ENCODE measurements around the gene CPEB1.

CPEB1 gene

GRCh38 chr15:82647045-82647834 lies at the start of gene CPEB1:
TSS of gene CPEB1 (minus strand) at chr15:82647363. CDS start at chr15:82628459, 18,904 bp downstream.
- DNase-seq = no peak

- no peak for DNase-seq
These were observed 45.0 kb upstream of the CPEB1 start for GRCh38 chr15:82692171-82692570.

GRCh38 chr15:82689147-82689546 lies 42.0 kb upstream of the CPEB1 start:
- no peak for DNase-seq

- DNase-seq = no peak
These were observed 41.5 kb upstream of the CPEB1 start for GRCh38 chr15:82688691-82689090.

DNA sequence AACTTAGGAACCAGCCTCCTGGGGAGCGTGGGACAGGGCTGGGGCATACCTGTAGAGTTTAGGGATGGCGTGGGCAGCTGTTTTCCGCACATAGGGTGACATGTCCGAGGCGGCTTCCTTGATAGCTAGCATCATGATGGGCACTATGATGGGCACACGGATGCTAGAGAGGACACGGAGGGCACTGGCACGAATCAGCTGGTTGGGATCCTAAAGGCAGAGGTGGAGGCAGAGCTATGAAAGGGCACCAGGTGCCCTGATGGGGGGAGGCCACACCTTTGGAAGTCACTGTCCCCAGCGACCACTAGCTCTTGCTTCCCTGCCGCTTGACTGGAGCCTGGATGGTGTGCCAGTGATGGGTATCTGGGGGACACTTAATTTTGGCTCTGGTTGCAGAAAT lies 34.2 kb upstream of the CPEB1 start:
- DNase-seq = no peak

DNA sequence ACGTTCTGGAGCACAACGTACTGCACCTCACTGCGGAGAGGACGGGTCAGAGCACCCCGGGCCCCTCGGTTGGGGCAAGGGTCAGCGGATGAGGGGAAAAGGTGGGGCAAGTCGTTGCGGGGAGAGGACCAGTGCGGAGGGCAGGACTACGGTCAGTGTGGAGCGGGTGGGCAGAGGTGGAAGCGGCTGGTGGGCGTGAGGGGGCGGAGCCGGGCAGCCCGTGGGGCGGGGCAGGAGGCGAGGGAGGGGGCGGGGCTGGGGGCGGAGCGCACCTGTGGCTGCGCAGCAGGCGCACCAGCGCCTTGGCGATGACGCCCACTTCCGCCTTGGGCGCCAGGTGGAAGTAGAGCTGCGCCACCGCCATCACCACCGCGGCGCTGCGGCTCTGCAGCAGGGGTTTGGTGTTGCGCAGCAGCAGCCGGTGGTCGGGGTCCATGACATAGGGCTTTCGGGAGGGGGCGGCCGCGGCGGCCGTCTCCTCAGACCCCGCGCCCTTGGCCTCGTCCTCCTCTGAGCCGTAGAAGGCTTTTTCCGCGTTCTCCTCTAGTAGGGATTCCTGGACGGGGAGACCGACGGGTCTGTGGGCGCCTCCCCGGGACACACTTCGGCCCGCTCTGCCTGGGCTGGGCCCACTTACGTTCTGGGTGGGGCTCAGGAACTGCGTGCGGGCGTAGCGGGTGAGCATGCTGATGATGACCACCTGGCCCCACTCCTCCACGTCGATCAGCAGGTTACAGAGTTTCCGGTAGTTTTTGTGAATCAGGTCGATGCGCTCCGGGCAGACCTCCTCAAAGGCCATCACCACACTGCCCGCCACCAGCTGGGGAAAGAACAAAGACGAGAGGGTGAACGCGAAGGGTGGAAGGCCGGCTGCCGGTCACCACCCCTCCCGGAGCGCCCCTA lies 33.3 kb upstream of the CPEB1 start:
- DNase-seq = no peak

GRCh38 chr15:82679626-82680199 lies 32.5 kb upstream of the CPEB1 start:
- DNase-seq = no peak

- no peak for DNase-seq
These were observed 30.7 kb upstream of the CPEB1 start for GRCh38 chr15:82677720-82678323.

GRCh38 chr15:82674873-82675272 lies 27.7 kb upstream of the CPEB1 start:
- no peak for DNase-seq

- DNase-seq = no peak
These were observed 23.5 kb upstream of the CPEB1 start for GRCh38 chr15:82670699-82671098.

- DNase-seq = no peak
These were observed 19.4 kb upstream of the CPEB1 start for GRCh38 chr15:82666606-82667005.

DNA sequence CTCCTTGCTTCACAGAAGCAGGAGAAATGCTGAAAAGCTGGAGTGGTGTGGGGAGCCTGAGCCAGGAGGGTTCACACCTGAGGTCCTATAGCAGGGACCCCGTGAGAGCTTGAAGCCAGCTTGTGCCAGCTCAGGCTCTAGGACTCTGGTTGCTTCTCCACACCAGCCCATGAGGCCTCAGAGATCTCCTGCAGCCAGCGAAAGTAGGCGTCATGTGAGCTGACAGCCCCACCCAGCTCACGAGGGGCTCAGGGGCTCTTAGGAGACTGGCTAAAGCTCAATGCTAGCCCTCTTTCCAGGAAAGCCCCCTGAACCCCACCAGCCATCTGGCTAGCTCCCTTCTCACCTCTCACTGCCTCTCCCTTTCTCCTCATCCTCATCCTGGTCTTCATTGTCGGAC lies 16.9 kb upstream of the CPEB1 start:
- no peak for DNase-seq

GRCh38 chr15:82663186-82663600 lies 16.0 kb upstream of the CPEB1 start:
- DNase-seq = no peak

- DNase-seq = no peak
These were observed 15.5 kb upstream of the CPEB1 start for GRCh38 chr15:82662641-82663040.

DNA sequence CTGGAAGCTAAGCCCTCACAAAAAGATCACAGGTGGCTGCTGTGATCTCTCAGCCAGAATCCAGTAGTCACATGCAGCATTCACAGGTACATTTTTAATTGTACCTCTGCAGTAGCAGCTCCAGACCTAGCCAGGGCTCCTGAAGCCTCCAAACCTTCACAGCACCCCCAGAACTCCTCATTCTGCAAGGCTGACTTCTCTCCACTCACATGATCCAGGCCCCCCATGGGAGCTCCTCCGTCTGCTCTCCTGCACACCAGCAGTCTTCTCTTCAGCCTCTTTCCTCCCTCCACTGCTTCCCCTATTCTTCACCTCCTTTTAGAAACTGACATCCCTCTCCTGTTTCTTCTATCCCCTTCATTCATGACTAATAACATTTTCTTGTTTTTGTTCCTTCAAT lies 13.2 kb upstream of the CPEB1 start:
- DNase-seq = no peak

GRCh38 chr15:82656641-82657266 lies 9.6 kb upstream of the CPEB1 start:
- no peak for DNase-seq

- no peak for DNase-seq
These were observed 8.4 kb upstream of the CPEB1 start for GRCh38 chr15:82655606-82656005.

- DNase-seq = no peak
These were observed 6.5 kb upstream of the CPEB1 start for GRCh38 chr15:82653483-82654168.

- no peak for DNase-seq
These were observed 4.5 kb upstream of the CPEB1 start for GRCh38 chr15:82651708-82652107.

GRCh38 chr15:82650046-82650670 lies 3.0 kb upstream of the CPEB1 start:
- no peak for DNase-seq

GRCh38 chr15:82649226-82649999 lies 2.2 kb upstream of the CPEB1 start:
- DNase-seq = no peak
